MM.1S (cell line): Measurements from ENCODE around the gene ZNF892.
"Not testable (repeated sequence)": the region's sequence is repeated elsewhere in the genome, so short reads cannot be mapped to it uniquely, and the experiment has no call there.

Source experiments
- DNase-seq: peaks from one replicate; pipeline ENCODE4 v3.0.0-alpha.2; 2015
- H2AFZ ChIP-seq: fragments of 300-600 bp; sonication (generic); 2 replicates; pipeline ENCODE4 v1.6.0; 2016; ENCODE audit warnings: antibody characterized with exemption, low read length
- H3F3A ChIP-seq: fragments of 300-600 bp; sonication (generic); 2 replicates; pipeline ENCODE4 v1.6.1; 2016; ENCODE audit warnings: mild to moderate bottlenecking, antibody characterized with exemption, low read length, moderate library complexity, mixed read lengths; ENCODE audit not compliant: insufficient read depth
- H3K27ac ChIP-seq: fragments of 300-600 bp; sonication (generic); 2 replicates; pipeline ENCODE4 v1.5.1; 2016; ENCODE audit warnings: mild to moderate bottlenecking, low read length
- H3K27me3 ChIP-seq: fragments of 300-600 bp; sonication (generic); replicated peaks from 2 replicates; pipeline ENCODE4 v1.6.0; 2016; ENCODE audit warnings: low read length; ENCODE audit not compliant: insufficient read depth
- H3K36me3 ChIP-seq: fragments of 300-600 bp; sonication (generic); replicated peaks from 2 replicates; pipeline ENCODE4 v1.6.1; 2016; ENCODE audit warnings: mild to moderate bottlenecking, low read length, mixed read lengths; ENCODE audit not compliant: insufficient read depth
- H3K4me1 ChIP-seq: fragments of 300-600 bp; sonication (generic); 2 replicates; pipeline ENCODE4 v1.6.1; 2016; ENCODE audit warnings: low read length, mixed read lengths
- H3K4me2 ChIP-seq: fragments of 300-600 bp; sonication (generic); 2 replicates; pipeline ENCODE4 v1.6.0; 2016; ENCODE audit warnings: low read depth, low read length
- H3K4me3 ChIP-seq: fragments of 300-600 bp; sonication (generic); 2 replicates; pipeline ENCODE4 v1.5.1; 2016; ENCODE audit warnings: low read length, mixed read lengths
- H3K79me2 ChIP-seq: fragments of 300-600 bp; sonication (generic); 2 replicates; pipeline ENCODE4 v1.6.1; 2016; ENCODE audit warnings: mixed run types, low read length, mixed read lengths
- H3K9ac ChIP-seq: fragments of 300-600 bp; sonication (generic); 2 replicates; pipeline ENCODE4 v1.6.1; 2016; ENCODE audit warnings: low read length, mixed read lengths
- H3K9me2 ChIP-seq: fragments of 300-600 bp; sonication (generic); replicated peaks from 2 replicates; pipeline ENCODE4 v1.6.1; 2016; ENCODE audit warnings: mild to moderate bottlenecking, low read length, mixed read lengths; ENCODE audit not compliant: insufficient read depth
- H3K9me3 ChIP-seq: fragments of 300-600 bp; sonication (generic); replicated peaks from 2 replicates; pipeline ENCODE4 v1.6.1; 2016; ENCODE audit warnings: mild to moderate bottlenecking, low read length, mixed read lengths; ENCODE audit not compliant: insufficient read depth
- H4K20me1 ChIP-seq: fragments of 300-600 bp; sonication (generic); 2 replicates; pipeline ENCODE4 v1.6.1; 2016; ENCODE audit warnings: mild to moderate bottlenecking, low read length, moderate library complexity, mixed read lengths; ENCODE audit not compliant: insufficient read depth
- CTCF ChIP-seq: fragments of 300-600 bp; sonication (generic); IDR thresholded peaks from 2 replicates; pipeline ENCODE4 v1.5.1; 2016; ENCODE audit warnings: antibody characterized with exemption, low read length, mixed read lengths
- EZH2 ChIP-seq: fragments of 300-600 bp; sonication (generic); optimal IDR thresholded peaks from 2 replicates; pipeline ENCODE3; 2017; ENCODE audit warnings: low read depth, mild to moderate bottlenecking, antibody characterized with exemption, low read length, mixed read lengths
- EZH2phosphoT487 ChIP-seq: fragments of 300-600 bp; sonication (generic); IDR thresholded peaks from 2 replicates; pipeline ENCODE4 v1.6.1; 2018; ENCODE audit warnings: antibody characterized with exemption, low read length

ZNF892 gene

DNA sequence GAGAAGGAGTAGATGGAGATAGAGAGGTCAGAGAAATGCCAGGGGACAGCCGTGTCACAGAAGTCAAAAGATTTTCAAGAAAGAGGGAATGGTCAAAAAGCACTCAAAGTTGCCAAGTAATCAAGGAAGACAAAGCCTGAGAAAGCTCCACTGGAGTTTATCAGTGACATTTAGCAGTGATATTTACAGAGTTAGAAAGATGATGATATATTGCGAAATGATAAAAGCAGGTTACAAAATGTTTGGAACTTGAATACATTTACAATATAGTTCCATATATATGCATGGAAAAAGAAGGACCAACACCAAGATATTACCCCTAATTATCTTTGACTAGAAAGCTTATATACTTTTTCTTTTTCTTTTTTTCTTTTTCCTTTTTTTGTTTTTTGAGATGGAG lies 21.3 kb upstream of the ZNF892 start:
- H3K9me3 ChIP-seq: no peaks in the 10 kb centered on the region
- no peak overlapping the region for H3K4me3 ChIP-seq
- no peaks in the 10 kb centered on the region for H3F3A ChIP-seq
- H4K20me1 ChIP-seq: no peaks in the 10 kb centered on the region
- H3K4me1 ChIP-seq: no peaks in the 10 kb centered on the region
- H3K27ac ChIP-seq: no peak overlapping the region
- H3K9ac ChIP-seq: no peak overlapping the region
- no peaks in the 10 kb centered on the region for H3K9me2 ChIP-seq
- H3K4me2 ChIP-seq: no peak overlapping the region
- no peaks in the 10 kb centered on the region for H3K79me2 ChIP-seq
- no peak for TF ChIP-seq EZH2phosphoT487
- no peak for TF ChIP-seq CTCF
- no peak overlapping the region for H2AFZ ChIP-seq
- H3K36me3 ChIP-seq: no peaks in the 10 kb centered on the region
- no peaks in the 10 kb centered on the region for H3K27me3 ChIP-seq
- DNase-seq: no peak

- H3K9me3 ChIP-seq, H3K27ac ChIP-seq, H3K79me2 ChIP-seq, H3K9ac ChIP-seq, H2AFZ ChIP-seq, H3K4me3 ChIP-seq, H3K4me1 ChIP-seq, H3K9me2 ChIP-seq, H3F3A ChIP-seq, DNase-seq, H3K4me2 ChIP-seq, H3K27me3 ChIP-seq, H4K20me1 ChIP-seq, H3K36me3 ChIP-seq: not testable (repeated sequence)
Measured at GRCh38 chr2:95192956-95193355, 14.4 kb upstream of the ZNF892 start.

DNA sequence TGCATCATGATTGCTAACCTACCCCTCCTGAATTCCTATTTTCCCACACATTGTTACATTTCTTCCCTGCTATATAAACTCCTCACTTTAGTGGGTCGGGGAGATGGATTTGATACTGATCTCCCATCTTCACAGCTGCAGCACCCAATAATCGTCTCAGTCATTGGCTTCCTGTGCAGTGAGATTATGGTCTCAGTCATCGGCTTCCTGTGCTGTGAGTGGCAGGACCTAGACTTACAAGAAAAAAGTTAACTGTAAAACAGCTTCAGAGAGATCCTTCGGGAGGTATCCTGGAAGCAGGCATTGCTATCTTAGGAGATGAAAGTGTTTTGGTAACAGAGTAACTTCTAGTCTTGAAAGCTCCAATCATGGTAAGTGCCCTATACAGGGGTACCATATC lies 3.4 kb upstream of the ZNF892 start:
- Histone ChIP-seq H3K36me3 (no peaks in the 10 kb centered on the region), H3K4me3 (no peak overlapping the region), H3K9ac (no peak overlapping the region), H3K79me2 (no peaks in the 10 kb centered on the region), H2AFZ (no peak overlapping the region), H3K4me1 (no peaks in the 10 kb centered on the region), H3K4me2 (no peak overlapping the region), H3F3A (0 out of 2 replicates have a peak, but pooled peaks cover 3% of the 10 kb centered on the region), H3K27ac (no peak overlapping the region), H3K9me2 (no peaks in the 10 kb centered on the region), H4K20me1 (no peaks in the 10 kb centered on the region), H3K9me3 (no peaks in the 10 kb centered on the region), H3K27me3 (no peaks in the 10 kb centered on the region; the same call in 1 of the 2 replicates)
- TF ChIP-seq EZH2phosphoT487: no peak
- no peak for TF ChIP-seq EZH2
- TF ChIP-seq CTCF: no peak
- no peak for DNase-seq

DNA sequence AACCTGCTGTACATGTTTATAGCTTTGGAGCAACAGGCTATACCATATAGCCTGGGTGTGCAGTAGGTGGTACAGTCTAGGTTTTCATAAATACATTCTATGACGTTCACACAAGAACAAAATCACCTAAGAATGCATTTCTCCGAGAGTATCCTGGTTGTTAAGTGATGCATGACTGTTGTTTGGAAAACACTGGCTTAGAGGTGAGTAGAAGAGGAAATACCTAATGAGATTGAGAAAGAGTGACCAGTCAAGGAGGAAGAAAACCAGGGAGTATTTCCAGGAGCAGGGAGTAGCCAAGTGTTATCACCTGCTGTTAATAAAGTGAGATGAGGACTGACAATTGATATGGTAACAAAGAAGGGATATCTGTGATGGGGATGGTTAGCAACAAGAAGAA lies 2.9 kb upstream of the ZNF892 start:
- no peak overlapping the region for H2AFZ ChIP-seq
- H3K9me2 ChIP-seq: no peaks in the 10 kb centered on the region
- H3K9me3 ChIP-seq: no peaks in the 10 kb centered on the region
- no peak overlapping the region for H3K4me2 ChIP-seq
- no peaks in the 10 kb centered on the region for H3K79me2 ChIP-seq
- no peaks in the 10 kb centered on the region for H3K36me3 ChIP-seq
- TF ChIP-seq EZH2: no peak
- no peak for TF ChIP-seq EZH2phosphoT487
- TF ChIP-seq CTCF: no peak
- H3K27me3 ChIP-seq: no peaks in the 10 kb centered on the region; the same call in 1 of the 2 replicates
- no peaks in the 10 kb centered on the region for H4K20me1 ChIP-seq
- H3K9ac ChIP-seq: no peak overlapping the region
- H3K4me1 ChIP-seq: no peaks in the 10 kb centered on the region
- H3F3A ChIP-seq: 0 out of 2 replicates have a peak, but pooled peaks cover 3% of the 10 kb centered on the region
- no peak overlapping the region for H3K27ac ChIP-seq
- no peak for DNase-seq
- H3K4me3 ChIP-seq: no peak overlapping the region
